GM19035 (cell line): ENCODE measurements around the gene RNF40.

Source experiments
- ATAC-seq: cut with Tn5 transposase; IDR thresholded peaks from one replicate; pipeline ENCODE4 v1.9.1; 2021; ENCODE audit not compliant: unreplicated experiment

Gene RNF40

DNA sequence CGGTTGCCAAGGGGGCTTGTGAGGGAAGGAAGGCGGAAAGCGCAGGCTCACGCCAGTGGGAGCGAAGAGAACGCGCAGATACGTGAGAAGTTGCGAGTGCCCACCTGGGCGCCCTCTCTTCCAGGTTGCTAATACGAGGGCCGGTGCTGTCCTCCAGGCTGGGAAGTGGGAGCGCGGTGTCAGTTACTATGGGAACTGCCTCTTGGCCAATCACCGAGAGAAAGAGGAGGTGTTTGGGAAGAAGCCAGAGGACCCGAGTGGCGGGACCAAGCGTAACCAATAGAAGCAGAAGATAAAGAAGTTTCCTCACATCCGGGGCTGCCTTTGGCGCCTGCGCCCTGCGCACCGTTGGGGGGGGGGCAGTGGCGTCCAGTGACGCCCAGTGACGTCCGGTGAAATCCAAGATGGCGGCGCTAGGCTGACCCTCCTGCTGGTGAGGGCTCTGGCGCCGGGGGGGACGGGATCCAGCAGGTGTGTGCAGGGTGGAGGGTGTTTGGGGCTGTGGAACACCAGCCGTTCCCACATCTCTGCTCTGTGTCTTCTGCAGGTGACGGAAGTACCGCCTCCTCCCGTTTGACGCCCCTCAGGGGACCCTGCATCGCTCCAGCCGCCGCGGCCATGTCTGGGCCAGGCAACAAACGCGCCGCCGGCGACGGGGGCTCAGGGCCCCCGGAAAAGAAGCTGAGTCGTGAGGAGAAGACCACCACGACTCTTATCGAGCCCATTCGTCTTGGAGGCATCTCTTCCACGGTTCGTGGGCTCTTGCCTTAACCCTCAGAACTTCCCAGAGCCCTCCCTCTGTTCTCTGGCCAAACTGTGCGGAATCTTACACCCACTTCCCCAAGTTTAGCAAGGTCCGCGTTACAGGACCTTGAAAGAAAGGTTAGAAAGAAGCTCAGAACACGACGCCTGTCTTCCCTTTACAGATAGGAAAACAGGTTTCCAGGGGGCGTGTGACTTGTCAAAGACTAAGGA lies at the start of gene RNF40, which contains the start of gene CFAP119:
Gene RNF40, plus strand, starts transcription at position 395 of the 975 bp plus-strand sequence. Its CDS starts 224 bp downstream, at position 619.
Gene CFAP119, minus strand, starts transcription at position 135 of the 975 bp plus-strand sequence. CDS start 314 bp downstream, outside the sequence.
- peak; percentile 90 for ATAC-seq

DNA sequence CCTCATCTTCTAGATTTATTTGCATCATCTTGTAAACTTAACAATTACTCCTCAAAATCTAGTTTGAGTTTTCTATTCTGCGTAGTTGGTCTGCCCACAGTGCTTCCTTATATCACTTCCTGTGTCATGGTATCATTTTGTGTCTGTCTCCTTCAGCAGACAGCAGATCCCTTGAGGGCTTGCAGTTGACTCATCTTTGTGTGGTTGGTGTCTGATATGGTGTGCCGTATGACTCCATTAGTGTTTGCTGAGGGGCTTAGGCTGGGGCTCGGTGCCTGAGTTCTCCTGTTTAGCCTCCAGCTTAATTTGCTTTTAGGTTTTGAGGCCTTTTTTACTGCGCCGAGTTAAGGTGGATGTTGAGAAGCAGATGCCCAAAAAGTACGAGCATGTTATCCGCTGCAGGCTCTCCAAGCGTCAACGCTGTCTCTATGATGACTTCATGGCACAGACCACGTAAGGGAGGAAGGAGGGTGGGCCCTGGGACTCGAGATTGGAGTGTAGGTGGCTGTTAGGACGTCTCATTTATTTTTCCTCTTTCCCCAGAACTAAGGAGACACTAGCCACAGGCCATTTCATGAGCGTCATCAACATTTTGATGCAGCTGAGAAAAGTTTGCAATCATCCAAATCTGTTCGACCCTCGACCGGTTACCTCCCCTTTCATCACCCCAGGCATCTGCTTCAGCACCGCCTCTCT lies 46.2 kb upstream of the RNF40 start:
- ATAC-seq: no peak

DNA sequence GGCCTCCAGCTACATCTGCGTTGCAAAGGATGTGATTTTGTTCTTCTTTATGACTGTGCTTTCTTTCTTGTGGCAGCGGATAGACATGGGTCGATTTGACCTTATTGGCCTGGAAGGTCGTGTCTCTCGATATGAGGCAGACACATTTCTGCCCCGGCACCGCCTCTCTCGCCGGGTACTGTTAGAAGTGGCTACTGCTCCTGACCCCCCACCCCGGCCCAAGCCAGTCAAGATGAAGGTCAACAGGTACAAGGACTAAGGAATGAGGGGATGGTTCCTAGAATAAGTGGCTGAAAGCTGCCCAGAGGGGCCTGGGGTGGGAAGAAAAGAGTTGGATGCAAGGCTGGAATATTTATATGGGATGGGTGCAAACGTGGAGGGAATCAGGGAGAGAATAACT lies 42.0 kb upstream of the RNF40 start:
- ATAC-seq: no peak

DNA sequence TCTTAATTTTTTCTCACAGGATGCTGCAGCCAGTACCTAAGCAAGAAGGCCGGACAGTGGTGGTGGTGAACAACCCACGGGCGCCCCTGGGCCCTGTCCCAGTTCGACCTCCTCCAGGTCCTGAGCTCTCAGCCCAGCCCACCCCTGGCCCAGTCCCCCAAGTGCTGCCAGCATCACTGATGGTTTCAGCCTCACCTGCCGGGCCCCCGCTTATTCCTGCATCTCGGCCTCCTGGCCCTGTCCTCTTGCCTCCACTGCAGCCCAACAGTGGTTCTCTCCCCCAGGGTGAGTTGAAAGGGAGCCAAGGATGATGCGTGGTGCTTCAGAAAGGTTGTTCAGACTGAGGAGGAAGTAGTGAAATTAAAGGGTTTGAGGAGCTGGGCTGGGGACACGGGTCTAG lies 41.4 kb upstream of the RNF40 start:
- no peak for ATAC-seq

DNA sequence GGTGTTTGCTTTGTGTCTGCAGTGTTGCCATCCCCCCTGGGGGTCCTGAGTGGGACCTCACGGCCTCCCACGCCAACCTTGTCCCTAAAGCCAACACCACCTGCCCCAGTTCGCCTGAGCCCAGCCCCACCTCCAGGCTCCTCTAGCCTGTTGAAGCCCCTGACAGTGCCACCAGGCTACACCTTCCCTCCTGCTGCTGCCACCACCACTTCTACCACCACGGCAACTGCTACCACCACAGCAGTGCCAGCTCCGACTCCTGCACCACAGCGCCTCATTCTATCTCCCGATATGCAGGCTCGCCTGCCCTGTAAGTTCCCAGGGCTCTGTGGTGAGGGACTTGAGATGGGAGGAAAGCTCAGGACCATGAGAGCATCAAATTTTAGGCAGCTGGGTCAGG lies 41.0 kb upstream of the RNF40 start:
- ATAC-seq: no peak

DNA sequence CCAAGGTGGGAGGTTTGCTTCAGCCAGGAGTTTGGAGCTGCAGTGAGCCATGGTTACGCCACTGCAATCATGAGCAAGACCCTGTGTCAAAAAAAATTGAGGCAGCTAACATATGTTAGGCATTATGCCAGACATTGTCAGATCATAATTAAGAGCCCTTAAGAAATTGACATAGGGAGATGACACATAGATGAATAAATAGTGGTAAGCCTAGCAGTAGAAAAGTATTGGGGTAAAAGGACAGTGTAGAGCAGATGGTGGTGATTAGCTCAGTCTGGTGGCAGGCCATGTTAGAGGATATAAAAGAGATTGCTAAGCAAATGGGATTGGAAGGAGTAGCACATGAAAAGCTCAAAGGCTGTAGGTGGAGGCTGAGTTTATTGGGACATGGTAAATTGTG lies 40.5 kb upstream of the RNF40 start:
- ATAC-seq: no peak

DNA sequence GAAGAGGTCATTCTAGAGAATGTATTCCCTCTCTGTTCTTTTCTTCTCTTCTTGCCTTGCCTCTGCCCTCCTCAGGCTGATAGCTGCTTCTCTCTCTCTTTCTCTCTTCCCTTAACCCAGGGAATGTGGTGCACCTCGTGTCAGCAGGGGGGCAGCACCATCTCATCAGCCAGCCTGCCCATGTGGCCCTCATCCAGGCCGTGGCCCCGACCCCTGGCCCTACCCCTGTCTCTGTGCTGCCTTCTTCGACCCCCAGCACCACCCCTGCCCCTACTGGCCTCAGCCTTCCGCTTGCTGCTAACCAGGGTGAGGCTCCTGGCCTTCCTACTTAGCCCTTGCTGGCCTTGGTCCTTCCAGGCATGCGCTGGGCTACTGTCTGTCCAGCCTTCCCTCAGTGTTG lies 39.7 kb upstream of the RNF40 start:
- ATAC-seq: no peak

DNA sequence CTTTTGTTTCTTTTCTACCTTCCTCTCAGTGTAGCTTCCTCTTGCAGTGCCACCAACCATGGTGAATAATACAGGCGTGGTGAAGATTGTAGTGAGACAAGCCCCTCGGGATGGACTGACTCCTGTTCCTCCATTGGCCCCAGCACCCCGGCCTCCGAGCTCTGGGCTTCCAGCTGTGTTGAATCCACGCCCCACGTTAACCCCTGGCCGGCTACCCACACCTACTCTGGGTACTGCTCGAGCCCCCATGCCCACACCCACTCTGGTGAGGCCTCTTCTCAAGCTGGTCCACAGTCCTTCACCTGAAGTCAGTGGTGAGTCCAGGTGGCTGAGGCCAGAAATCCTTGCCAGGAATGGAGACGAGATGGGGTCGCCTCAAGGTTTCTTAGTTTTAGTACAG lies 39.2 kb upstream of the RNF40 start:
- ATAC-seq: no peak

DNA sequence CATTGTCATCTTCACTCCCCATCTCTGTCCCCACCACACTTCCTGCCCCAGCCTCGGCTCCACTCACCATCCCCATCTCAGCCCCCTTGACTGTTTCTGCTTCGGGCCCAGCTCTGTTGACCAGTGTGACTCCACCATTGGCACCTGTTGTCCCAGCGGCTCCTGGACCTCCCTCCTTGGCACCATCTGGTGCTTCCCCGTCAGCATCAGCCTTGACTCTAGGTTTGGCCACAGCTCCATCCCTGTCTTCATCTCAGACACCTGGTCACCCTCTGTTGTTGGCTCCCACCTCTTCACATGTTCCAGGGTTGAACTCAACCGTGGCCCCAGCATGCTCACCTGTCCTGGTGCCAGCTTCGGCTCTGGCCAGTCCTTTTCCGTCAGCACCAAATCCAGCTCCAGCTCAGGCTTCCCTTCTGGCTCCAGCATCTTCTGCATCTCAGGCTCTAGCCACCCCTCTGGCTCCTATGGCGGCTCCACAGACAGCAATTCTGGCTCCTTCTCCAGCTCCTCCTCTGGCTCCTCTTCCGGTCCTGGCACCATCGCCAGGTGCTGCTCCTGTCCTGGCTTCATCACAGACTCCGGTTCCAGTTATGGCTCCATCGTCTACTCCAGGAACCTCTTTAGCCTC lies 38.3 kb upstream of the RNF40 start:
- no peak for ATAC-seq

DNA sequence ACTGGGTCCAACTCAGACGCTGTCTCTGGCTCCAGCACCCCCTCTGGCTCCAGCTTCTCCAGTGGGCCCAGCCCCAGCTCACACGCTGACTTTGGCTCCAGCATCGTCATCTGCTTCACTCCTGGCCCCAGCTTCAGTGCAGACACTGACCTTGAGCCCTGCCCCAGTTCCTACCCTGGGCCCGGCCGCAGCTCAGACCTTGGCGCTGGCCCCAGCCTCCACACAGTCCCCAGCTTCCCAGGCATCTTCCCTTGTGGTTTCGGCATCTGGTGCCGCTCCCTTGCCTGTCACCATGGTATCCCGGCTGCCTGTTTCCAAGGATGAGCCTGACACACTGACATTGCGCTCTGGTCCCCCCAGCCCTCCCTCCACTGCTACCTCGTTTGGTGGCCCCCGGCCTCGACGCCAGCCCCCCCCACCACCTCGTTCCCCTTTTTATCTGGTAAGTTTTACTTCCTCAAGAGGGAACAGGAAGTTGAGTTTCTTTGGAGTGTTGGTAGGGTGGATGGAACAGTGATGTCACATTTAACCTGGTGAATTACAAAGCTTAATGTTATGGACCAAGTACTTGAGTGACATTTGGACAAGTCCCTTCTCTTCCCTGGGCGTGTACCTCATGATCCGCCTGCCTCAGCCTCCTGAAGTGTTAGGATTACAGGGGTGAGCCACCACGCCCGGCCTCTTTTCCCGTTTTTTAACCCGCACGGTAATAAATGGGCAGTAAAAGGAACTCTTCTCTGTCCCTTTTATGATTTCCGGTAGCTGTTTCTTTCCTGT lies 37.3 kb upstream of the RNF40 start:
- no peak for ATAC-seq

DNA sequence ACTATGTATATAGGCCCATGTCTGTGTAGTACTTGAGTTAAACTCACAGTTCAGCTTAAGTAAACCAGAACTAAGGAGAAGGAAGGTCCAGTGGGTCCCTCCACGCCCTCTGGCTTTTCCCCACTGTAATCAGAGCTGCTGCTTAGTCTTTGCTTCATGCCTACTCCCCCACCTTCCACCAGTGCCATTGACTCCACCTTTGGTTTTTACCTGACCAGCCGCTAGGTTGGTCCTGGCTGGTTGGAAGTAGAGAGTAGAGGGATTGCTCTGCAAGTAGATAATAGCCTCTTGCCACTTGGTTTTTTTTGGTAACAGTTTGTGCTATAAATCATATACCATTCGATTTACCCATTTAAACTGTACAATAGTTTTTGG lies 36.7 kb upstream of the RNF40 start:
- no peak for ATAC-seq

DNA sequence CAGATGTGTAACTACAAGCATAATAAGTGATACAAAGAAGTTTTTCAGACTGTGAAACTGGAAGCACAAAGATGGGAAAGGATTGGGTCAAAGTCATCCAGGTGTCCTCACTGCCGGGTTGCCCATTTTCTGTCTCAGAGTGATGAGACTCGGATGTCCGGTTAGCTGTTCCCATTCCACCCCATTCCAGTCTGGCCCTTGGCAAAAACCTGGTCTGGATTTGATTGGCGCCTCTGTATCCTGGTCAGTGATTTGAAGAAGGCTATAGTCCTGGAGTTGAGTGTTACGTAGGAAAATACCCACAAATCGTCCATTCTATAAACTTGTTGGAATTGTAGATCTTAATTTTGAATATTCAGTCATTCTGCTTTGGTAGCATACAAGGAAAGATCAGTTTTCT lies 33.8 kb upstream of the RNF40 start:
- no peak for ATAC-seq

DNA sequence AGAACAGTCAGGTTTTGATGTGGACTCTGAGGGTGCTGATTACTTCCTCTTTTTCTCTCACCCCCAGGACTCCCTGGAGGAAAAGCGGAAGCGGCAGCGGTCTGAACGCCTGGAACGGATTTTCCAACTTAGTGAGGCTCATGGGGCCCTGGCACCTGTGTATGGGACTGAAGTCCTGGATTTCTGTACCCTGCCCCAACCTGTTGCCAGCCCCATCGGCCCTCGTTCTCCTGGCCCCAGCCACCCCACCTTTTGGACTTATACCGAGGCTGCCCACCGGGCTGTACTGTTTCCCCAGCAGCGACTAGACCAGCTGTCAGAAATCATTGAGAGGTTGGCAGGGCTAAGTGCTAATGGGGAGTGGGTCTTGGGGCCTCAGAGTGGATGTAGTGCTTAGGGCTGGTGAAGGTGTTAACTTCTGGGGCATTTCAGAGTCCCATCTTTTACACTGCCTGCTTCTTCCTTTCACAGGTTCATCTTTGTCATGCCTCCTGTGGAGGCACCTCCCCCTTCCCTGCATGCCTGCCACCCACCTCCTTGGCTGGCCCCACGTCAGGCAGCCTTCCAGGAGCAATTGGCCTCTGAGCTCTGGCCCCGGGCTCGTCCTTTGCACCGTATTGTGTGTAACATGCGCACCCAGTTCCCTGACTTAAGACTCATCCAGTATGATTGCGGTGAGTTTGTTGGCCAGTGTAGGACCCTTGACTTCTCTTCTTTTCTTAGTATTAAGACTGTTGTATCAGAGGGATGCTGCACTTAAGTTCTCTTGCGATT lies 33.0 kb upstream of the RNF40 start:
- no peak for ATAC-seq

DNA sequence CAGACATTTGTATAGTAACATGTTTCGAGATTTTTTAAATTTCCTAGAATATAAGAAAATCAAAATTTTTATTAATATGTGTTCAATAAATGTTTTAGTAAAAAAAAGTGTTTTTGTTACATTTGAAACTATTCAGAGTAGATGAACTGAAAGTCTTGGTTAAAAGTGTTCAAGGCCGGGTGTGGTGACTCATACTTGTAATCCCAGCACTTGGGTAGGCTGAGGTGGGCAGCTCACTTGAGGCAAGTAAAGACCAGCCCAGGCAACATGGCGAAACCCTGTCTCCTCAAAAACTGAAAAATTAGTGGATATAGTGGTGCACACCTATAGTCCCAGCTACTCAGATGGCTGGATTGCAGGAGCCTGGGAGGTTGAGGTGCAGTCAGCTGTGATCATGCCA lies 30.7 kb upstream of the RNF40 start:
- ATAC-seq: no peak

DNA sequence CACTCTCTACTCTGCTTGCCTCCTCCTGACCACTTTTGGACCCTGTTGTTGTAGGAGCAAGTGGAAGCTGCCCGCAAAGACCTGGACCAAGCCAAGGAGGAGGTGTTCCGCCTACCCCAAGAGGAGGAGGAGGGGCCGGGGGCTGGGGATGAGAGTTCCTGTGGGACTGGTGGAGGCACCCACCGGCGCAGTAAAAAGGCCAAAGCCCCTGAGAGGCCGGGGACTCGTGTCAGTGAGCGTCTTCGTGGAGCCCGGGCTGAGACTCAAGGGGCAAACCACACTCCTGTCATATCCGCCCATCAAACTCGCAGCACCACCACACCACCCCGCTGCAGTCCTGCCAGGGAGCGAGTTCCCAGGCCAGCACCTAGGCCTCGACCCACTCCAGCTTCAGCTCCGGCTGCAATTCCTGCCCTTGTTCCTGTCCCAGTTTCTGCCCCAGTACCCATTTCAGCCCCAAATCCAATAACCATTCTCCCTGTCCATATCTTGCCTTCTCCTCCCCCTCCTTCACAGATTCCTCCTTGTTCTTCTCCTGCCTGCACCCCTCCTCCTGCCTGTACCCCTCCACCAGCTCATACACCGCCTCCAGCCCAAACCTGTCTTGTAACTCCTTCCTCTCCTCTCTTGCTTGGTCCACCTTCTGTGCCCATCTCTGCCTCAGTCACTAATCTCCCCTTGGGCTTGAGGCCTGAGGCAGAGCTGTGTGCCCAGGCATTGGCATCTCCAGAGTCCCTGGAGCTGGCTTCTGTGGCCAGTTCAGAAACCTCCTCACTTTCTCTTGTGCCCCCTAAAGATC lies 24.9 kb upstream of the RNF40 start:
- ATAC-seq: no peak

DNA sequence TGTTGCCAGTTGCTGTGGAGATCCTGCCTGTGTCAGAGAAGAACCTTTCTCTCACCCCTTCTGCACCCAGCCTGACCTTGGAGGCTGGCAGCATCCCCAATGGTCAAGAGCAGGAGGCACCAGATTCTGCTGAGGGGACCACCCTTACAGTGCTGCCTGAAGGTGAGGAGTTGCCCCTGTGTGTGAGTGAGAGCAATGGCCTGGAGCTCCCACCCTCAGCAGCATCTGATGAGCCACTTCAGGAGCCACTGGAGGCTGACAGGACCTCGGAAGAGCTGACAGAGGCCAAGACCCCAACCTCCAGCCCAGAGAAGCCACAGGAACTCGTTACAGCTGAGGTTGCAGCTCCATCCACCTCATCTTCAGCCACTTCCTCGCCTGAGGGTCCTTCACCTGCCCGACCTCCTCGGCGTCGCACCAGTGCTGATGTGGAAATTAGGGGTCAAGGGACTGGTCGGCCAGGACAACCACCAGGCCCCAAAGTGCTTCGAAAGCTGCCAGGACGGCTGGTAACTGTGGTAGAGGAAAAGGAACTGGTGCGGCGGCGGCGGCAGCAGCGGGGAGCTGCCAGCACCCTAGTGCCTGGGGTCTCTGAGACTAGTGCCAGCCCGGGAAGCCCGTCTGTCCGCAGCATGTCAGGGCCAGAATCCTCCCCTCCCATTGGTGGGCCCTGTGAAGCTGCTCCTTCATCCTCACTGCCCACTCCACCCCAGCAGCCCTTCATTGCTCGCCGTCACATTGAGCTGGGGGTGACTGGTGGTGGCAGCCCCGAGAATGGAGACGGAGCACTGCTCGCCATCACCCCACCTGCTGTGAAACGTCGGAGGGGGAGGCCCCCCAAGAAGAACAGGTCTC lies 24.1 kb upstream of the RNF40 start:
- no peak for ATAC-seq

DNA sequence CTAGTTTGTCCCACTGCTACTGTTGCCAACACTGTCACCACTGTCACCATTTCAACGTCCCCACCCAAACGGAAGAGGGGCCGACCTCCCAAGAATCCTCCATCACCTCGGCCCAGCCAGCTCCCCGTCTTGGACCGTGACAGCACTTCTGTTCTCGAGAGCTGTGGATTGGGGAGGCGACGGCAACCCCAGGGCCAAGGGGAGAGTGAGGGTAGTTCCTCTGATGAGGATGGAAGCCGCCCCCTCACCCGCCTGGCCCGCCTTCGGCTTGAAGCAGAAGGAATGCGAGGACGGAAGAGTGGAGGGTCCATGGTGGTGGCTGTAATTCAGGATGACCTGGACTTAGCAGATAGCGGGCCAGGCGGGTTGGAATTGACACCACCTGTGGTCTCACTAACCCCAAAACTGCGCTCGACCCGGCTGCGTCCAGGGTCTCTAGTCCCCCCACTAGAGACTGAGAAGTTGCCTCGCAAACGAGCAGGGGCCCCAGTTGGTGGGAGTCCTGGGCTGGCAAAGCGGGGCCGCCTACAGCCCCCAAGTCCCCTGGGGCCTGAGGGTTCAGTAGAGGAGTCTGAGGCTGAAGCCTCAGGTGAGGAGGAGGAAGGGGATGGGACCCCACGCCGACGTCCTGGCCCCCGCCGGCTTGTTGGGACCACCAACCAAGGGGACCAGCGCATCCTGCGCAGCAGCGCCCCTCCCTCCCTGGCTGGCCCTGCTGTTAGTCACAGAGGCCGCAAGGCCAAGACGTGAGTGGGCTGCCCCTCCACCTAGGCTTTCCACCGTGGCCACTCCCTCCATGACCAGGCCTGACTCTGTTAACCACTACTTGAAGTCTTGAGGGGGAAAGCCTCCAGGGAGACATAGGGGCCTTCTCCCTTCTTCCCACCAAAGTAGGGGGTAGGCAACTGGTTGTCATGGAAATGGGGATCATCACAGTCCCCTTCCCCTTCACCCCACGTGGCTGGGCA lies 22.9 kb upstream of the RNF40 start:
- ATAC-seq: no peak
